Measurements from ENCODE around the gene MLH3. TPM values are rescaled to one million over a fixed set of nuclear protein-coding genes. Genes with fewer than 3 reads are reported as not detected.

MLH3 gene
- total and polyA plus RNA-seq, 9 donors = 14.8 to 36.4 (median 26.2) TPM

GRCh38 chr14:74988993-74989392 lies 62.3 kb downstream of the MLH3 start:
- no peak for DNase-seq
- 78 to 85% (median 81%) methylated on average over 1 of the region's 1 CpG for WGBS, 3 donors
- intact Hi-C loops (cut with DNase I) = no loop called here
- no peak overlapping the region for H3K27ac ChIP-seq
- H3K27me3 ChIP-seq = no peaks in the 10 kb centered on the region
- TF ChIP-seq EP300 (IDR thresholded peaks at IDR 0.05) (no peak), CTCF (IDR thresholded peaks at IDR 0.05) (no peak), POLR2A (IDR thresholded peaks at IDR 0.05) (no peak)
- H3K4me3 ChIP-seq = no peak overlapping the region
- no peaks in the 10 kb centered on the region for H3K36me3 ChIP-seq
- no peaks in the 10 kb centered on the region for H3K9me3 ChIP-seq
- H3K4me1 ChIP-seq (ENCODE audit: insufficient read depth) = no peaks in the 10 kb centered on the region

- H3K27ac ChIP-seq = no peak overlapping the region
- H3K4me3 ChIP-seq = no peak overlapping the region
- no peak for DNase-seq
- no peaks in the 10 kb centered on the region for H3K4me1 ChIP-seq (ENCODE audit: insufficient read depth)
- H3K27me3 ChIP-seq = no peaks in the 10 kb centered on the region
- WGBS, 3 donors = 74 to 88% (median 82%) methylated on average over 4 of the region's 4 CpGs
- H3K36me3 ChIP-seq = no peaks in the 10 kb centered on the region
- intact Hi-C loops (cut with DNase I) = no loop called here
- TF ChIP-seq POLR2A (IDR thresholded peaks at IDR 0.05) = no peak
- no peak for TF ChIP-seq EP300 (IDR thresholded peaks at IDR 0.05)
- TF ChIP-seq CTCF (IDR thresholded peaks at IDR 0.05) = no peak
- no peaks in the 10 kb centered on the region for H3K9me3 ChIP-seq
Measured at GRCh38 chr14:74988131-74988530, 63.1 kb downstream of the MLH3 start.

DNA sequence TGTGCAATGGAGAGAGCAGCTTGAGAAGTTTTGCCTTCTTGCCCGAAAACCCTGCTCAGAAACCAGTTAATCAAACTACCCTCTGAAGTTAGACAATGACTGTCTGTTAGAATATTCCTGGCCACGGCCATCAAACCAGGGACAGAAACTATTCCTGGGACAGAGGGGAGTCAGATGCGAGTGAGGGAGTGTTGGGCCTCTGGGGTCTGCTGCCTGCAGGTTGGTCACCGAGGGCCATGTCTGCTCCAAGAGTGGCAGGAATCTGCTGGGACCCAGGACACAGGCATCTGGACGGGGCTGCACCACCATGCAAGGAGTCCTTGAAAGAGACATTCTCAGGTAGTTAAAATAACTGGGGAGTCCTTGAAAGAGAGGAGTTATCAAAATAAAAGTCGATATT lies 65.5 kb downstream of the MLH3 start:
- intact Hi-C loops (cut with DNase I) = no loop called here
- TF ChIP-seq EP300 (IDR thresholded peaks at IDR 0.05) = no peak
- TF ChIP-seq POLR2A (IDR thresholded peaks at IDR 0.05) = no peak
- TF ChIP-seq CTCF (IDR thresholded peaks at IDR 0.05) = no peak
- Histone ChIP-seq H3K9me3 (no peaks in the 10 kb centered on the region), H3K4me3 (no peak overlapping the region), H3K4me1 (ENCODE audit: insufficient read depth) (peaks cover 2% of the 10 kb centered on the region), H3K27ac (no peak overlapping the region), H3K27me3 (no peaks in the 10 kb centered on the region), H3K36me3 (no peaks in the 10 kb centered on the region)
- 79 to 83% (median 79%) methylated on average over 6 of the region's 6 CpGs for WGBS, 3 donors
- no peak for DNase-seq

- intact Hi-C loops (cut with DNase I) = no loop called here
- Histone ChIP-seq H3K4me1 (ENCODE audit: insufficient read depth) (peaks cover 4% of the 10 kb centered on the region), H3K27ac (no peak overlapping the region), H3K9me3 (no peaks in the 10 kb centered on the region), H3K36me3 (no peaks in the 10 kb centered on the region), H3K4me3 (no peak overlapping the region), H3K27me3 (no peaks in the 10 kb centered on the region)
- TF ChIP-seq POLR2A (IDR thresholded peaks at IDR 0.05) = no peak
- WGBS, 3 donors = 65 to 84% (median 73%) methylated on average over 10 of the region's 10 CpGs
- no peak for DNase-seq
Measured at GRCh38 chr14:74985028-74985310, 66.3 kb downstream of the MLH3 start.

- peaks cover 4% of the 10 kb centered on the region for H3K4me1 ChIP-seq (ENCODE audit: insufficient read depth)
- H3K9me3 ChIP-seq = no peaks in the 10 kb centered on the region
- TF ChIP-seq CTCF (IDR thresholded peaks at IDR 0.05) (no peak), POLR2A (IDR thresholded peaks at IDR 0.05) (no peak), EP300 (IDR thresholded peaks at IDR 0.05) (no peak)
- H3K36me3 ChIP-seq = no peaks in the 10 kb centered on the region
- H3K27me3 ChIP-seq = no peaks in the 10 kb centered on the region
- H3K27ac ChIP-seq = no peak overlapping the region
- intact Hi-C loops (cut with DNase I) = no loop called here
- WGBS, 3 donors = 72 to 74% (median 73%) methylated on average over 16 of the region's 16 CpGs
- no peak for DNase-seq
- no peak overlapping the region for H3K4me3 ChIP-seq
Measured at GRCh38 chr14:74984236-74985027, 66.8 kb downstream of the MLH3 start.

All from ovary (tissue), 9 donors.